MM.1S (cell line): ENCODE data around the gene CCDC152.

Experiments used
- CTCF ChIP-seq: fragments of 300-600 bp; sonication (generic); IDR thresholded peaks from 2 replicates; pipeline ENCODE4 v1.5.1; 2016; ENCODE audit warnings: antibody characterized with exemption, low read length, mixed read lengths
- EZH2 ChIP-seq: fragments of 300-600 bp; sonication (generic); optimal IDR thresholded peaks from 2 replicates; pipeline ENCODE3; 2017; ENCODE audit warnings: low read depth, mild to moderate bottlenecking, antibody characterized with exemption, low read length, mixed read lengths
- EZH2phosphoT487 ChIP-seq: fragments of 300-600 bp; sonication (generic); IDR thresholded peaks from 2 replicates; pipeline ENCODE4 v1.6.1; 2018; ENCODE audit warnings: antibody characterized with exemption, low read length

- TF ChIP-seq CTCF, result no peak
- no peak for TF ChIP-seq EZH2
- no peak for TF ChIP-seq EZH2phosphoT487
Observed at GRCh38 chr5:42811591-42812446, 55.2 kb downstream of the CCDC152 start, which contains the start of gene SELENOP.
